IMR-90 (cell line): ENCODE measurements around the gene KIAA1614. TPM values are rescaled to one million over a fixed set of nuclear protein-coding genes. Genes with fewer than 3 reads are reported as not detected.

Source experiments
- ATAC-seq: fragments of 200-7000 bp; cut with Tn5 transposase; 2 replicates; pipeline ENCODE4 v1.9.1; 2020; ENCODE audit warnings: low read depth, mild to moderate bottlenecking, moderate library complexity
- BruUV-seq: library from RNA; stranded (reverse); fragments of 400-500 nt; replicated peaks from 2 replicates; lab custom pipeline; 2021; lab: Mats Ljungman, UMichigan
- CTCF ChIA-PET: fragments of 300-600 bp; formaldehyde crosslinking; extraction: SDS; loops from one replicate; lab custom pipeline; 2021; ENCODE audit warnings: antibody characterized with exemption; lab: Yijun Ruan, JAX
- POLR2A ChIA-PET: fragments of 300-600 bp; sonication (Branson Sonifier 250); formaldehyde crosslinking; loops from one replicate; lab custom pipeline; 2022; ENCODE audit warnings: antibody characterized with exemption; ENCODE audit not compliant: unreplicated experiment; lab: Charles Lee
- DNase-seq: peaks from one replicate; pipeline ENCODE4 v3.0.0; 2013
- H2AFZ ChIP-seq: replicated peaks from 2 replicates; pipeline ENCODE3; 2013; ENCODE audit warnings: low read length, mild to moderate bottlenecking; ENCODE audit not compliant: poor library complexity
- H2AK5ac ChIP-seq: 2 replicates; pipeline ENCODE4 v1.6.1; 2013; ENCODE audit warnings: low read depth, low read length, inconsistent platforms
- H2AK9ac ChIP-seq: replicated peaks from 2 replicates; pipeline ENCODE3; 2013; ENCODE audit warnings: mild to moderate bottlenecking, low read depth, low read length, moderate library complexity; ENCODE audit not compliant: poor library complexity
- H2BK120ac ChIP-seq: 2 replicates; pipeline ENCODE4 v1.6.1; 2013; ENCODE audit warnings: low read depth, low read length, inconsistent platforms
- H2BK15ac ChIP-seq: 3 replicates; pipeline ENCODE4 v1.6.1; 2013; ENCODE audit warnings: low read depth, low read length, inconsistent platforms
- H2BK20ac ChIP-seq: 2 replicates; pipeline ENCODE4 v1.6.1; 2013; ENCODE audit warnings: low read depth, mild to moderate bottlenecking, inconsistent platforms, low read length, moderate library complexity
- H2BK5ac ChIP-seq: 2 replicates; pipeline ENCODE4 v1.6.1; 2013; ENCODE audit warnings: mild to moderate bottlenecking, low read depth, low read length, inconsistent platforms; ENCODE audit not compliant: poor library complexity, severe bottlenecking
- H3K14ac ChIP-seq: replicated peaks from 2 replicates; pipeline ENCODE4 v1.6.1; 2013; ENCODE audit warnings: low read depth, low read length, inconsistent platforms
- H3K18ac ChIP-seq: 2 replicates; pipeline ENCODE4 v1.6.1; 2013; ENCODE audit warnings: low read depth, low read length, control low read depth
- H3K23ac ChIP-seq: 2 replicates; pipeline ENCODE4 v1.6.1; 2013; ENCODE audit warnings: low read depth, low read length, inconsistent platforms
- H3K27ac ChIP-seq: 2 replicates; pipeline ENCODE4 v1.5.1; 2013; ENCODE audit warnings: mild to moderate bottlenecking, control low read depth, low read length; ENCODE audit not compliant: insufficient read depth
- H3K27me3 ChIP-seq: 2 replicates; pipeline ENCODE4 v1.6.1; 2013; ENCODE audit warnings: low read length; ENCODE audit not compliant: control insufficient read depth, insufficient read depth
- H3K36me3 ChIP-seq: 2 replicates; pipeline ENCODE4 v1.6.1; 2013; ENCODE audit warnings: low read length, mixed read lengths; ENCODE audit not compliant: control insufficient read depth, insufficient read depth
- H3K4ac ChIP-seq: 2 replicates; pipeline ENCODE4 v1.6.1; 2013; ENCODE audit warnings: low read depth, low read length, inconsistent platforms
- H3K4me1 ChIP-seq: 2 replicates; pipeline ENCODE4 v1.6.1; 2013; ENCODE audit warnings: low read length, mixed read lengths; ENCODE audit not compliant: control insufficient read depth, insufficient read depth
- H3K4me2 ChIP-seq: 2 replicates; pipeline ENCODE4 v1.6.1; 2013; ENCODE audit warnings: low read depth, mild to moderate bottlenecking, control low read depth, low read length, moderate library complexity
- H3K4me3 ChIP-seq: 2 replicates; pipeline ENCODE4 v1.5.1; 2013; ENCODE audit warnings: low read depth, mild to moderate bottlenecking, control low read depth, low read length, moderate library complexity; ENCODE audit not compliant: insufficient read depth
- H3K56ac ChIP-seq: 2 replicates; pipeline ENCODE4 v1.6.1; 2013; ENCODE audit warnings: low read length, inconsistent platforms; ENCODE audit not compliant: insufficient read depth; ENCODE audit errors: extremely low read depth
- H3K79me1 ChIP-seq, 2 experiments: 2 replicates each; pipeline ENCODE4 v1.6.1; 2013; ENCODE audit warnings: low read length in 2 of 2, inconsistent platforms in 1 of 2, low read depth in 1 of 2
- H3K9ac ChIP-seq: 2 replicates; pipeline ENCODE4 v1.6.1; 2013; ENCODE audit warnings: low read depth, low read length, control low read depth
- H3K9me1 ChIP-seq: 2 replicates; pipeline ENCODE4 v1.6.1; 2013; ENCODE audit warnings: low read length, inconsistent platforms; ENCODE audit not compliant: insufficient read depth
- H3K9me3 ChIP-seq: 2 replicates; pipeline ENCODE4 v1.6.1; 2013; ENCODE audit warnings: low read length; ENCODE audit not compliant: control insufficient read depth, insufficient read depth
- H4K20me1 ChIP-seq: 2 replicates; pipeline ENCODE4 v1.6.1; 2013; ENCODE audit warnings: low read length, inconsistent platforms; ENCODE audit not compliant: insufficient read depth
- H4K5ac ChIP-seq: 2 replicates; pipeline ENCODE4 v1.6.1; 2013; ENCODE audit warnings: mild to moderate bottlenecking, low read depth, low read length, control low read depth
- H4K8ac ChIP-seq, 2 experiments: 2 replicates each; pipeline ENCODE4 v1.6.1; 2013; ENCODE audit warnings: low read depth in 2 of 2, low read length in 2 of 2, control low read depth in 1 of 2, inconsistent platforms in 1 of 2
- H4K91ac ChIP-seq: 2 replicates; pipeline ENCODE4 v1.6.1; 2013; ENCODE audit warnings: low read depth, low read length, inconsistent platforms; ENCODE audit not compliant: insufficient read depth
- BHLHE40 ChIP-seq: fragments of 150-350 bp; IDR thresholded peaks from 2 replicates; pipeline ENCODE4 v1.6.1; 2016; ENCODE audit warnings: mild to moderate bottlenecking, low read depth, low read length
- CEBPB ChIP-seq: IDR thresholded peaks from 2 replicates; pipeline ENCODE4 v1.6.1; 2012; ENCODE audit warnings: low read depth, low read length, improper control_type of control experiment
- CHD1 ChIP-seq: IDR thresholded peaks from 2 replicates; pipeline ENCODE4 v1.6.1; 2012; ENCODE audit warnings: low read depth, low read length, improper control_type of control experiment
- CTCF ChIP-seq: conservative IDR thresholded peaks from 2 replicates; pipeline ENCODE4 v1.5.1; 2012; ENCODE audit warnings: mild to moderate bottlenecking, low read depth, low read length, improper control_type of control experiment
- ELK1 ChIP-seq: fragments of 150-350 bp; IDR thresholded peaks from 2 replicates; pipeline ENCODE4 v1.6.1; 2016; ENCODE audit warnings: low read depth, mild to moderate bottlenecking, low read length, moderate library complexity, borderline replicate concordance
- FOS ChIP-seq: fragments of 150-350 bp; IDR thresholded peaks from 2 replicates; pipeline ENCODE4 v1.6.1; 2016; ENCODE audit warnings: low read depth, low read length
- MAFK ChIP-seq: IDR thresholded peaks from 2 replicates; pipeline ENCODE4 v1.6.1; 2012; ENCODE audit warnings: low read depth, low read length, improper control_type of control experiment
- MAZ ChIP-seq: IDR thresholded peaks from 2 replicates; pipeline ENCODE4 v1.6.1; 2012; ENCODE audit warnings: low read depth, mild to moderate bottlenecking, low read length, improper control_type of control experiment, moderate library complexity, borderline replicate concordance
- MXI1 ChIP-seq: IDR thresholded peaks from 2 replicates; pipeline ENCODE4 v1.6.1; 2012; ENCODE audit warnings: low read depth, mild to moderate bottlenecking, low read length, moderate library complexity, borderline replicate concordance
- NFE2L2 ChIP-seq: fragments of 150-350 bp; IDR thresholded peaks from 2 replicates; pipeline ENCODE4 v1.6.1; 2016; ENCODE audit warnings: low read depth, mild to moderate bottlenecking, low read length
- POLR2A ChIP-seq: IDR thresholded peaks from 2 replicates; pipeline ENCODE4 v1.6.1; 2012; ENCODE audit warnings: mild to moderate bottlenecking, low read depth, low read length
- RAD21 ChIP-seq: IDR thresholded peaks from 2 replicates; pipeline ENCODE4 v1.6.1; 2012; ENCODE audit warnings: low read length, improper control_type of control experiment
- RCOR1 ChIP-seq: IDR thresholded peaks from 2 replicates; pipeline ENCODE4 v1.6.1; 2012; ENCODE audit warnings: mild to moderate bottlenecking, low read length, improper control_type of control experiment; ENCODE audit not compliant: insufficient replicate concordance
- RFX5 ChIP-seq: IDR thresholded peaks from 2 replicates; pipeline ENCODE4 v1.8.0; 2012; ENCODE audit warnings: low read depth, mild to moderate bottlenecking, low read length, moderate library complexity
- SMC3 ChIP-seq: fragments of 150-350 bp; IDR thresholded peaks from 2 replicates; pipeline ENCODE4 v1.6.1; 2016; ENCODE audit warnings: low read depth, mild to moderate bottlenecking, antibody characterized with exemption, low read length, moderate library complexity
- USF2 ChIP-seq: fragments of 150-350 bp; IDR thresholded peaks from 2 replicates; pipeline ENCODE4 v1.6.1; 2017; ENCODE audit warnings: mild to moderate bottlenecking, antibody characterized with exemption, low read length, low read depth
- WGBS, 2 experiments: methylation state at CpG; one replicate each; pipeline versions ENCODE4 v1.1.5 to v1.1.7; 2013; ENCODE audit warnings: missing lambda C conversion rate in 2 of 2; ENCODE audit not compliant: insufficient read length in 1 of 2; ENCODE audit errors: extremely low coverage in 2 of 2; 5-methylcytosine and 5-hydroxymethylcytosine counted together
- dilution Hi-C: fragments of 300-500 bp; cut with HindIII; formaldehyde crosslinking; loops from one replicate; pipeline ENCODE4 v1.14.3; 2018; ENCODE audit warnings: low sequenced_read_pairs; ENCODE audit not compliant: unreplicated experiment
- in situ Hi-C: fragments of 300-500 bp; cut with MboI; formaldehyde crosslinking; loops from 3 replicates; pipeline ENCODE4 v1.14.3; 2019; ENCODE audit warnings: low sequenced_read_pairs, inconsistent platforms, mixed read lengths
- intact Hi-C: fragments of 100-400 bp; cut with micrococcal nuclease; formaldehyde crosslinking; loops from 2 replicates; pipeline ENCODE4 v1.10.0; 2022
- polyA plus RNA-seq, 3 experiments: library from polyadenylated mRNA; depleted of rRNA; stranded (reverse); fragments of >200 nt; gene quantifications; 2 replicates each; pipeline ENCODE4 v1.2.3, GENCODE V29; 2012; ENCODE audit warnings: low replicate concordance in 1 of 3
- total RNA-seq: library from RNA; depleted of rRNA; stranded (reverse); fragments of >200 nt; gene quantifications from 2 replicates; pipeline ENCODE4 v1.2.3, GENCODE V29; 2012

Gene KIAA1614
- total and polyA plus RNA-seq, 2 of the 4 experiments (the other 2 are of a cell fraction), result 1.8 to 3.5 TPM

- BruUV-seq, result no TSS peak
- H2BK15ac ChIP-seq, result no peak overlapping the region
- H3K56ac ChIP-seq, result no peak overlapping the region
- H3K4me1 ChIP-seq, result no peaks in the 10 kb centered on the region
- POLR2A ChIA-PET, result no interaction called here
- no peak overlapping the region for H3K4me2 ChIP-seq
- no peak overlapping the region for H2AK9ac ChIP-seq
- no peak overlapping the region for H2BK120ac ChIP-seq
- H4K91ac ChIP-seq, result no peak overlapping the region
- peaks cover 7% of the 10 kb centered on the region for H3K9me1 ChIP-seq
- no peaks in the 10 kb centered on the region for H3K9me3 ChIP-seq
- H3K9ac ChIP-seq, result no peak overlapping the region
- H3K4ac ChIP-seq, result no peak overlapping the region
- intact Hi-C loops, result no loop called here
- CTCF ChIA-PET, result no interaction called here
- peaks cover 34% of the 10 kb centered on the region for H3K36me3 ChIP-seq
- DNase-seq, result no peak
- no peak overlapping the region for H2AFZ ChIP-seq
- H3K27me3 ChIP-seq, result no peaks in the 10 kb centered on the region
- no peak overlapping the region for H3K14ac ChIP-seq
- no CpG with 5 or more reads among the region's 1 CpG for WGBS, 2 experiments
- H3K4me3 ChIP-seq, result no peak overlapping the region
- H4K5ac ChIP-seq, result no peak overlapping the region
- no peak overlapping the region for H3K18ac ChIP-seq
- dilution Hi-C loops, result no loop called here
- H4K20me1 ChIP-seq, result peaks cover 7% of the 10 kb centered on the region; the same call in 1 of the 2 replicates
- H2AK5ac ChIP-seq, result no peak overlapping the region
- H2BK5ac ChIP-seq, result no peak overlapping the region
- no peak for ATAC-seq
- no peak overlapping the region for H3K27ac ChIP-seq
- no peak overlapping the region for H4K8ac ChIP-seq
- H2BK20ac ChIP-seq, result no peak overlapping the region
- H3K23ac ChIP-seq, result no peak overlapping the region
- in situ Hi-C loops, result no loop called here
- peaks cover 19 to 57% of the 10 kb centered on the region in 2 experiments; a peak in 3 of 4 replicates for H3K79me1 ChIP-seq
- TF ChIP-seq POLR2A (no peak), USF2 (no peak), RFX5 (no peak), MXI1 (no peak), RCOR1 (no peak), FOS (no peak), MAZ (no peak), BHLHE40 (no peak), MAFK (no peak), RAD21 (no peak), CTCF (no peak), NFE2L2 (no peak), SMC3 (no peak), CHD1 (no peak), ELK1 (no peak), CEBPB (no peak)
These were observed 54.9 kb downstream of the KIAA1614 start for GRCh38 chr1:180967558-180967957.
